ENCODE measurements around the gene BTBD2. TPM values are rescaled to one million over a fixed set of nuclear protein-coding genes. Genes with fewer than 3 reads are reported as not detected.

The BTBD2 gene
- total and polyA plus RNA-seq, 12 donors, result 11.8 to 122 (median 78.1) TPM

DNA sequence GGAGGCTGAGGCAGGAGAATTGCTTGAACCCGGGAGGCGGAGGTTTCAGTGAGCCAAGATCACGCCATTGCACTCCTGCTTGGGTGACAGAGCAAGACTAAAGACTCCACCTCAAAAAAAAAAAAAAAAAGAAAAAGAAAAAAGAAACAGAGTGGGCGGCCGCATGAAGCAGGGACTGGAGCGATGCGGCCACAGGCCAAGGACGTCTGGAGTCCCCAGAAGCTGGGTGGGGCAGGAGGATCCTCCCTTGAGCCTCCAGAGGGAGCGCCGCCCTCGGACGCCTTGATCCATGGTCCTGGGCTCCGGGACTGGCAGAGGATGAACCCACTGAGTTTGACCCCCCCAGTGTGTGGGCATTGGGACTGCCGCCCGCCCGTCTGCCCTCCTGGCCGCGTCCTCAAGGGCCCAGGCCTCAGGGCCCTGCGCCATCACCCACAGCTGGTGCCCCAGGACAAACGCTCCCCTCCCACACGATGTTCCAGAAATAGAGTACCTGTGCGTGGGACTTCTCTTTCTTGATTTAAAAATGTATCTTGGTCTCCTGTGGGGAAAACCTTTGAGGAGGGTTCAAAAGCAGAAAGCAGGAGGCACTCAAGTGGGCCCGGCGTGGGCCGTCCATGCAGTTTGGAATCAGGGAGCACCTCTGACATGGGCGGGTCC, 15.5 kb downstream of the BTBD2 start:
- Histone ChIP-seq H3K4me1 (replicated peaks in 1 of 2) (no peaks in the 10 kb centered on the region), H3K36me3 (replicated peaks in 1 of 2) (peaks cover 0 to 28% of the 10 kb centered on the region in 2 donors), H3K27ac (no peak overlapping the region), H3K27me3 (no peaks in the 10 kb centered on the region), H3K9me3 (replicated peaks in 1 of 3) (no peaks in the 10 kb centered on the region), H3K4me3 (no peak overlapping the region)
- WGBS, 4 donors, result 88 to 92% (median 90%) methylated on average over 13 to 26 of the region's 26 CpGs
- no peak for DNase-seq
- TF ChIP-seq, protein P1, sequence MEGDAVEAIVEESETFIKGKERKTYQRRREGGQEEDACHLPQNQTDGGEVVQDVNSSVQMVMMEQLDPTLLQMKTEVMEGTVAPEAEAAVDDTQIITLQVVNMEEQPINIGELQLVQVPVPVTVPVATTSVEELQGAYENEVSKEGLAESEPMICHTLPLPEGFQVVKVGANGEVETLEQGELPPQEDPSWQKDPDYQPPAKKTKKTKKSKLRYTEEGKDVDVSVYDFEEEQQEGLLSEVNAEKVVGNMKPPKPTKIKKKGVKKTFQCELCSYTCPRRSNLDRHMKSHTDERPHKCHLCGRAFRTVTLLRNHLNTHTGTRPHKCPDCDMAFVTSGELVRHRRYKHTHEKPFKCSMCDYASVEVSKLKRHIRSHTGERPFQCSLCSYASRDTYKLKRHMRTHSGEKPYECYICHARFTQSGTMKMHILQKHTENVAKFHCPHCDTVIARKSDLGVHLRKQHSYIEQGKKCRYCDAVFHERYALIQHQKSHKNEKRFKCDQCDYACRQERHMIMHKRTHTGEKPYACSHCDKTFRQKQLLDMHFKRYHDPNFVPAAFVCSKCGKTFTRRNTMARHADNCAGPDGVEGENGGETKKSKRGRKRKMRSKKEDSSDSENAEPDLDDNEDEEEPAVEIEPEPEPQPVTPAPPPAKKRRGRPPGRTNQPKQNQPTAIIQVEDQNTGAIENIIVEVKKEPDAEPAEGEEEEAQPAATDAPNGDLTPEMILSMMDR (IDR thresholded peaks at IDR 0.05), result no peak
- no peak for TF ChIP-seq POLR2A (IDR thresholded peaks at IDR 0.05)
- intact Hi-C loops (cut with DNase I), result loop anchor here in 1 of 2 donors (10.0 kb wide), 1 partner anchor 45 kb away; no protein-coding TSS in a partner anchor

- TF ChIP-seq POLR2A (IDR thresholded peaks at IDR 0.05), result no peak
- TF ChIP-seq, protein P1 (IDR thresholded peaks at IDR 0.05), result no peak
- intact Hi-C loops (cut with DNase I), result no loop called here
- Histone ChIP-seq H3K36me3 (replicated peaks in 1 of 2) (peaks cover 0 to 28% of the 10 kb centered on the region in 2 donors), H3K27me3 (no peaks in the 10 kb centered on the region), H3K27ac (no peak overlapping the region), H3K4me1 (replicated peaks in 1 of 2) (no peaks in the 10 kb centered on the region), H3K4me3 (no peak overlapping the region), H3K9me3 (replicated peaks in 1 of 3) (no peaks in the 10 kb centered on the region)
- WGBS, 4 donors, result 92 to 95% (median 93%) methylated on average over 27 to 52 of the region's 52 CpGs
- no peak for DNase-seq
Measured at GRCh38 chr19:1998712-1999708, 16.5 kb downstream of the BTBD2 start.

DNA sequence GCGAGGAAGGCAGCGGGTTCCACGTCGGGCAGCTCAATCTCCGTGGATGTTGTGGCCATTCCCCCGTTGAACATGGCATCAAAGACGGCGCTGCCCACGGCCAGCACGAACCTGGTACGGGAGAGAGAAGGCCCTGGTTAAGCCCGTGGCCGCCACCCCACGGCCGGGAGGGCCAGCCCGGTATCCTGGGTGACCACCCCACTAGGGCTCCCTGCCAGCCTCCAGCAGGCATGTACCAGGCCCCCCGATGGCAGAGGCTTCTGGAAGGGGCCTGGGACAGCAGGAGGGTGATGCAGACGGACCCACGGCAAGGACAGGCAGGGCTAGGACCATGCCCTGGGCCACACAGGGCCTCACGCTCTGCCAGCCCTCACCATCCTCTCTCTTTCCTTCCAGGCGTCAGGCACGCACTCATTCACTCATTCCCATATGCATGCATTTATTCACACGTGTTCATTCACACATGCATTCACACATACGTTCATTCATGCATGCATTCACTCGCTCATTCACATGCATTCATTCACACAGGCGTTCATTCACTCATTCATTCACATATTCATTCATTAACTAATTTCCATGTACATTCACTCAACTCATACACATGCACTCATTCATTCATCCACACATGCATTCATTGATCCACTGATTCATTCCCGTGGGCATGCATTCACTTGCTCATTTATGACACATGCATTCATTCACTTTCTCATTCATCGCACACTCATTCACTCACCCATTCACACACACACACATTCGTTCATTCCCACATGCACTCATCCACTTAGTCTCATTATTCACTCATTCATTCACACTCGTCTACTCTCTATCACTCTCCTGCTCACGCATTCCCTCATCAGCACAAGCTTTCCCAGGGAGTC, 17.9 kb downstream of the BTBD2 start:
- intact Hi-C loops (cut with DNase I), result no loop called here
- peaks cover 0 to 29% of the 10 kb centered on the region in 2 donors for H3K36me3 ChIP-seq (replicated peaks in 1 of 2)
- TF ChIP-seq POLR2A (IDR thresholded peaks at IDR 0.05), result no peak
- TF ChIP-seq, protein P1 (IDR thresholded peaks at IDR 0.05), result no peak
- DNase-seq, result no peak
- 91 to 96% (median 95%) methylated on average over 12 to 31 of the region's 31 CpGs for WGBS, 4 donors
- no peaks in the 10 kb centered on the region for H3K27me3 ChIP-seq
- no peak overlapping the region for H3K4me3 ChIP-seq
- H3K9me3 ChIP-seq (replicated peaks in 1 of 3), result no peaks in the 10 kb centered on the region
- no peaks in the 10 kb centered on the region for H3K4me1 ChIP-seq (replicated peaks in 1 of 2)
- H3K27ac ChIP-seq, result no peak overlapping the region

All from adrenal gland (tissue), 12 donors.